ENCODE results near the gene LHX4. TPM values are rescaled to one million over a fixed set of nuclear protein-coding genes. Genes with fewer than 3 reads are reported as not detected.

LHX4 gene
- total RNA-seq, 8 experiments from 2014 or later = 1.6 to 28.8 (median 6.8) TPM

DNA sequence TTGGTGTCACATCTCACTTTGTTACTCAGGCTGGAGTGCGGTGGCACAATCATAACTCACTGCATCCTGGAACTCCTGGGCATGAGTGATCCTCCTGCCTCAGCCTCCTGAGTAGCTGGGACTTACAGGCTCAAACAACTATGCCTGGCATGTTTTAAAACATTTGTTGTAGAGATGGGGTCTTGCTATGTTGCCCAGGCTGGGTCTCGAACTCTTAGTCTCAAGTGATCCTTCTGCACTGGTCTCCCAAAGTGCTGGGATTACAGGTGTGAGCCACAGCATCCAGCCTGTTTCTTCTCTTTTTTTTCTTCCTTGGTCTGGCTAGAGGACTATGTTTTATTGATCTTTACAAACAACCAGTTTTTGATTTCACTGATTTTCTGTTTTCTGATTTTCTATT is 64.6 kb downstream of the LHX4 start:
- 90 to 100% (median 100%) methylated on average over 1 to 2 of the region's 2 CpGs; no CpG with 5 or more reads in 1 of the 10 experiments for WGBS, 10 experiments
- no peak for ATAC-seq (replicated peaks in 6 of 8)
- Histone ChIP-seq H3K27ac (no peak overlapping the region), H3K4me1 (replicated peaks in 1 of 2) (peaks cover 17 to 27% of the 10 kb centered on the region in 2 donors), H3K4me3 (no peak overlapping the region)
- in situ Hi-C loops (cut with MboI; ENCODE audit: low pct_unique_long_range_greater_than_20kb in 2 of 9, low sequenced_read_pairs in 9 of 9, unreplicated experiment in 9 of 9) = no loop called here

DNA sequence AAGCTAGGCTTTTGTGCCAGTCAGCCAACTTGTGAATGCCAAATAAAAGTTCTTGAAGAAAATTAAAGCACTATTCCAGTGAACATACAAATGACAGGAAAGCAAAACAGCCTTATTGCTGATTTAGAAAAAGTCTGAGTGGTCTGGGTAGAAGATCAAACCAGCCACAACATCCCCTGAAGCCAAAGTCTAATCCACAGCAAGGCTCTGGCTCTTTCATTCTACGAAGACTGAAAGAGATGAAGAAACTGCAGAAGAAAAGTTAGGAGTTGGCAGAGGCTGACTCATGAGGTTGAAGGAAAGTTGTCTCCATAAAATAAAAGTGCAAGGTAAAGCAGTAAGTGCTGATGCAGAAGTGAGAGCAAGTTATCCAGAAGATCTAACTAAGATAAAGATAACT is 65.9 kb downstream of the LHX4 start:
- Histone ChIP-seq H3K27ac (no peak overlapping the region), H3K4me1 (replicated peaks in 1 of 2) (peaks cover 20 to 39% of the 10 kb centered on the region in 2 donors), H3K4me3 (no peak overlapping the region)
- ATAC-seq (replicated peaks in 6 of 8) = no peak
- in situ Hi-C loops (cut with MboI; ENCODE audit: low pct_unique_long_range_greater_than_20kb in 2 of 9, low sequenced_read_pairs in 9 of 9, unreplicated experiment in 9 of 9) = no loop called here
- WGBS, 10 experiments = 75 to 100% (median 86%) methylated on average over 1 of the region's 1 CpG; no CpG with 5 or more reads in 2 of the 10 experiments

DNA sequence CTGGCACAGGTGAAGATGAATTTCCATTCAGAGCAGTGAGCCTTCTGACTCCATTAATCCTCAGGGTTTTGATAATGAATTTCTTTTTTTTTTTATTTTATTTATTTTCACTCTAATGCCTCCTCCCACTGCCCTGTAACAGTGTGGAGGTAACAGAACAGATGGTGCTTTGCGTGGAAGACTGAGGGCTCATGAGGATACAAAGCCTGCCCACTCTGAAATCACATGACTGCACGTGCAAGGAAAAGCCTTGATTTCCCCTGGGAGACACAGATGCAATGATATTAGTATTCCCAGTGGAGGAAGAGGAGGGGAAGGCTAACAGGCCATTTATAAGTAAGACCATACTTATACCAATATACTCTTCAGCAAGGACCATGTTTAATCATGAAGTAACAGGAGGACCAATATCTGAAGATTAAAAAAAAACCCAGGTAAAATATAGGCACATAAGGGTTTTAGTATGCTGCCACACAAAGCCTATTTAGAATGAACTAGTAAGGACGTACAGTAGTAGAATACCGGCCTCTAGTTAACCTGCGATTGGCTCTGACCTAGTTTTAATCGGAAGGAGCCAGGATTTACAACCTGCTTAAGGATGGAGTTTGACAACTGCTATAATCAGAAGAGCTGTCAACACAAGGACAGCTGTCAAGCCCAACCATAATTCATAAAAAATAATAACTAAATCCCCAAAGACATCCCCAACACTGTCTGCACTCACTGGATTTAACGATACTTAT is 69.6 kb downstream of the LHX4 start:
- peak overlapping the region; percentile 27 to 39 for H3K27ac ChIP-seq
- 33 to 100% (median 60%) methylated on average over 1 to 7 of the region's 7 CpGs; no CpG with 5 or more reads in 1 of the 10 experiments for WGBS, 10 experiments

DNA sequence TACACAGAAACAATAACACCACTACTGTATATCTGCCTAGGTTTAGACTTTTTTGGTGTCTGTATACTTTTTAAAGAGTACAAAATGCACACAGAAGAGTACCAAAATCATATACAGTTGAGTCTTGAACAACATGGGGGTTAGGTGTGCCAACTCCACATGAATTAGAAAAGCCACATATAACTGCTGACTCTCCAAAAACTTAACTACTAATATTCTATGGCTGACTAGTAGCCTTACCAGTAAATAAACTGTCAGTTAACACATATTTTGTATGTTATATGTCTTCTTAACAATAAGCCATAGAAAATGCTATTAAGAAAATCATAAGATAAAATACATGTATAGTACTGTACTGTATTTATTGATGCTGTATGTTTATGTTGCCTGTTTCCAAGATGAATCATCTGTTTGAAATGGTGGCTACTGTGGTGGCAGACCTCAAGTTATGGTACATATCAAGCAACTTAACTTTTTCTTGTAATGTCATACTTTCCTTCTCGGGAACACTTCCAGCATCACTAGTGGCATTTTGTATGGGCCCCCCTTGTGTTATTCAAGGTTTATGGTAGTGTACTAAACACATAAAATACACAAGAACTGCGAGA is 71.2 kb downstream of the LHX4 start:
- no peak for ATAC-seq (replicated peaks in 6 of 8)
- 17 to 100% (median 92%) methylated on average over 1 to 2 of the region's 2 CpGs; no CpG with 5 or more reads in 2 of the 10 experiments for WGBS, 10 experiments
- H3K27ac ChIP-seq = no peak overlapping the region
- H3K4me3 ChIP-seq = no peak overlapping the region
- in situ Hi-C loops (cut with MboI; ENCODE audit: low pct_unique_long_range_greater_than_20kb in 2 of 9, low sequenced_read_pairs in 9 of 9, unreplicated experiment in 9 of 9) = no loop called here
- peaks cover 20 to 39% of the 10 kb centered on the region in 2 donors for H3K4me1 ChIP-seq (replicated peaks in 1 of 2)

More for the DNA sequence above, 69.6 kb downstream of the LHX4 start:
- ATAC-seq (replicated peaks in 6 of 8) = peak in 5 of 8 experiments; percentile 71 to 96 (median 93)
- in situ Hi-C loops (cut with MboI; ENCODE audit: low pct_unique_long_range_greater_than_20kb in 2 of 9, low sequenced_read_pairs in 9 of 9, unreplicated experiment in 9 of 9) = no loop called here
- Histone ChIP-seq H3K4me3 (no peak overlapping the region), H3K4me1 (replicated peaks in 1 of 2) (peaks cover 20 to 39% of the 10 kb centered on the region in 2 donors)

DNA sequence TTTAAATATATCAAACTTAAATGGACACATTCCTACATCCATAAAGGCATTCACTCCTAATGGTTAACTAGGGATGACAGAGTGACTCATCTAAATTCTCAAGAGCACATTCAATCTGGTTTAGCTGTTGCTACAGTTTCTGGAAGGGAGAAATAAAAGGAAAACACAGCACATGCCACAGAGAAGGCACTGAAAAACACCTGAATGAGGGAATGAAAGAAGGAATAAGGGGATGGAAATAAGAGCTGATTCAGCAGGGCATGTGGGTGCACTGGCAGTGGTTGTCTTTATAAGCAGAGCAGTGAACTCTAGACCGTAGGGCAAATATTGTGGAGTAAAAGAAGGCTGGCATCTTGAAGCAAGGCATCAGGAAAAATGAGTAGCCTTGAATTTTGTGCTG is 79.3 kb downstream of the LHX4 start:
- in situ Hi-C loops (cut with MboI; ENCODE audit: low pct_unique_long_range_greater_than_20kb in 2 of 9, low sequenced_read_pairs in 9 of 9, unreplicated experiment in 9 of 9) = no loop called here
- Histone ChIP-seq H3K4me3 (no peak overlapping the region), H3K27ac (peak overlapping the region; percentile 6 to 61), H3K4me1 (replicated peaks in 1 of 2) (peaks cover 3 to 18% of the 10 kb centered on the region in 2 donors)
- peak; percentile 30 to 81 (median 74) for ATAC-seq (replicated peaks in 6 of 8)
- 88 to 100% (median 100%) methylated on average over 1 of the region's 1 CpG; no CpG with 5 or more reads in 4 of the 10 experiments for WGBS, 10 experiments

DNA sequence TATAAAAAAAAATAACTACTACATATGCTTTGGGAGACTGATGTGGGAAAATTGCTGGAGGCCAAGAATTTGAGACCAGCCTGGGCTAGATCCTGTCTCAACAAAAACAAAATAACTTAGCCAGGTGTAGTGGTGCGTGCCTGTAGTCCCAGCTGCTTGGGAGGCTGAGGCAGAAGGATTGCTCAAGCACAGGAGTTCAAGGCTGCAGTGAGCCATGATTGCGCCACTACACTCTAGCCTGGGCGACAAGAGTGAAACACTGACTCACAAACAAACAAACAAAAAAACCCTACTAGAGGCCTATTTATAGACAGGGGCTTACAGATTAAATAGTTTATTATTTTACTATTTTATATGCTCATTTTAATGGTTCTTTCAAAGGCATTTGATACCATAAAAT is 80.0 kb downstream of the LHX4 start:
- H3K27ac ChIP-seq = no peak overlapping the region
- no peak overlapping the region for H3K4me3 ChIP-seq
- peaks cover 3 to 18% of the 10 kb centered on the region in 2 donors for H3K4me1 ChIP-seq (replicated peaks in 1 of 2)
- in situ Hi-C loops (cut with MboI; ENCODE audit: low pct_unique_long_range_greater_than_20kb in 2 of 9, low sequenced_read_pairs in 9 of 9, unreplicated experiment in 9 of 9) = no loop called here
- peak in 3 of 8 experiments; percentile 37 to 83 (median 60) for ATAC-seq (replicated peaks in 6 of 8)
- 35 to 100% (median 87%) methylated on average over 1 to 3 of the region's 3 CpGs; no CpG with 5 or more reads in 2 of the 10 experiments for WGBS, 10 experiments

DNA sequence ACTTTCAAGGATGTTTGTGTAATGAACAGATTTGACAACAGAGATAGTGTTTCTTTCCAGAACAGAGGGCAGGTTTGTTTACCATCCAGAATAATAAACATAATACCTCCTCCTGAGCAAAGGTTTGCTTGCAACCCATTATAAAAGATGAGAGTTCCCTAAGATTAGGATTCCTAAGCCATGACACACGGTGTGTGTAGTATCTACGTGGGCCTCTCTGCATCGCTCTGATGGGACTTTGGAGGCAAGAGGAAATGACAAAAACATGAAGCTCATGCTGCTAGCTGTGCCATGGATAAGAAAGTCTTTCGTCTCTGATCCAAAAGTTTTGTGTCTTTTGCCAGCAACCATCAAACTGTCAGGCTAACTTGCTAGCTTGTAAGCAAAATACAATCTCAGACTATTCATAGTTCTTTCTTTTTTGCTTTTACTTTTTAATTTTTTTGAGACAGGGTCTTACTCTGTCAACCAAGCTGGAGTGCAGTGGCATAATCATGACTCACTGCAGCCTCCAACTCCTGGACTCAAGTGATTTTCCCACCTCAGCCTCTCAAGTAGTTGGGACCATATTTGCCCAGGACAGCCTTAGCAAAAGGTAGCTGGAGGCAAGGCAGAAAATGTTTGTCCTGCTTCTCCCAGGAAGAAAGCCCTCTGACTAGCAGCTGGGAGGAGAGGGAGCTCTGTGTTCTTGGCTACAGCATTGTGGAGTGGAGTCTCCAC is 81.1 kb downstream of the LHX4 start:
- Histone ChIP-seq H3K27ac (no peak overlapping the region), H3K4me3 (no peak overlapping the region), H3K4me1 (replicated peaks in 1 of 2) (peaks cover 3 to 21% of the 10 kb centered on the region in 2 donors)
- in situ Hi-C loops (cut with MboI; ENCODE audit: low pct_unique_long_range_greater_than_20kb in 2 of 9, low sequenced_read_pairs in 9 of 9, unreplicated experiment in 9 of 9) = no loop called here
- no peak for ATAC-seq (replicated peaks in 6 of 8)
- WGBS, 10 experiments = 42 to 100% (median 99%) methylated on average over 1 to 4 of the region's 4 CpGs; no CpG with 5 or more reads in 2 of the 10 experiments

DNA sequence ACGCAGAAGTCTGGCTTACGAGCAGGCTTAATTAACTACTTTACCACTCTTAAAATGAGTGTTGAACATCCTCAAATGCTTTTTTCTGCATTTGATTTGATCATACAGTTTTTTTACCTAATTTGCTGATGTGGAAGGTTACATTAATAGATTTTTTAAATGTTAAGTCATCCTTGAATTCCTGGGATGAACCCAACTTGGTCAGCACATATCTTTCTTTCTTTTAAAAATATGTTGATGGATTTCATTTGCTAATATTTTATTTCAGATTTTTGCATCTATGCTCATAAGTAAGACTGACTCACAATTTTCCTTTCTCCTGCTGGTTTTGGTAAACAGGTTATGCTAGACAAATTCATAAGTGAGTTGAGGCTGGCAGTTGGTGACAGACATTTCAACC is 82.9 kb downstream of the LHX4 start:
- in situ Hi-C loops (cut with MboI; ENCODE audit: low pct_unique_long_range_greater_than_20kb in 2 of 9, low sequenced_read_pairs in 9 of 9, unreplicated experiment in 9 of 9) = no loop called here
- H3K27ac ChIP-seq = no peak overlapping the region
- peaks cover 3 to 28% of the 10 kb centered on the region in 2 donors for H3K4me1 ChIP-seq (replicated peaks in 1 of 2)
- WGBS, 10 experiments = 61 to 100% (median 98%) methylated on average over 2 of the region's 2 CpGs; no CpG with 5 or more reads in 2 of the 10 experiments
- no peak overlapping the region for H3K4me3 ChIP-seq
- ATAC-seq (replicated peaks in 6 of 8) = no peak

DNA sequence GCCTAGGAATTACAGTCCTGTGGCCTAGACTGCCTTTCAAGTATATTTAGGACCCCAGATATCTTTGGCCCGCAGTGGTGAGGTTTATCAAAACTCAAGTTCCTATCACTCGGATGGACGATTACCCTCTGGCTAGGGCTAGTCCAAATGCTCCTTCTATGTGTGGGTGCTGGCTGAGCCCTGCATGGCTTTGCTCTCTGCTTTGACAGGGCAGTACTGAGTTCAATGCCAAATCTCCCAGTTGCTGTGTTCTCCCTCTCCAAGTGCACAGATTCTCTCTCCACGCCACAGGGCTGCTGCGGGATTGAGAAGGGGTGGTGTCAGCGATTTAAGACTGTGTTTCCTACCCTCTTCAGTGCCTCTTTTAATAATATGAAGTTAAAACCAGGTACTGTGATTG is 97.0 kb downstream of the LHX4 start:
- H3K27ac ChIP-seq = no peak overlapping the region
- WGBS, 10 experiments = 80 to 100% (median 98%) methylated on average over 1 to 6 of the region's 6 CpGs; no CpG with 5 or more reads in 1 of the 10 experiments
- in situ Hi-C loops (cut with MboI; ENCODE audit: low pct_unique_long_range_greater_than_20kb in 2 of 9, low sequenced_read_pairs in 9 of 9, unreplicated experiment in 9 of 9) = no loop called here
- H3K4me3 ChIP-seq = no peak overlapping the region
- no peak for ATAC-seq (replicated peaks in 6 of 8)
- no peaks in the 10 kb centered on the region for H3K4me1 ChIP-seq (replicated peaks in 1 of 2)

Other genes with a start within 250 kb of the LHX4 start
- 100 to 1,000 TPM in 1 of 8 experiments, 10 to 100 TPM in 7; 18.9 to 221 (median 34.7) TPM for gene QSOX1, start 75.4 kb upstream of the LHX4 start, total RNA-seq

Measured in motor neuron (in vitro differentiated cells).